ENCODE measurements around the gene GFY. TPM values are rescaled to one million over a fixed set of nuclear protein-coding genes. Genes with fewer than 3 reads are reported as not detected.
A peak's percentile ranks its signal among the peaks of the same experiment; 100 is the strongest.

GFY gene
- total and polyA plus RNA-seq, 9 of the 15 experiments (the other 6 are each of a cell fraction or from before 2014, with no cell fraction given), result 0.06 to 0.40 (median 0.19) TPM; not detected in 3

DNA sequence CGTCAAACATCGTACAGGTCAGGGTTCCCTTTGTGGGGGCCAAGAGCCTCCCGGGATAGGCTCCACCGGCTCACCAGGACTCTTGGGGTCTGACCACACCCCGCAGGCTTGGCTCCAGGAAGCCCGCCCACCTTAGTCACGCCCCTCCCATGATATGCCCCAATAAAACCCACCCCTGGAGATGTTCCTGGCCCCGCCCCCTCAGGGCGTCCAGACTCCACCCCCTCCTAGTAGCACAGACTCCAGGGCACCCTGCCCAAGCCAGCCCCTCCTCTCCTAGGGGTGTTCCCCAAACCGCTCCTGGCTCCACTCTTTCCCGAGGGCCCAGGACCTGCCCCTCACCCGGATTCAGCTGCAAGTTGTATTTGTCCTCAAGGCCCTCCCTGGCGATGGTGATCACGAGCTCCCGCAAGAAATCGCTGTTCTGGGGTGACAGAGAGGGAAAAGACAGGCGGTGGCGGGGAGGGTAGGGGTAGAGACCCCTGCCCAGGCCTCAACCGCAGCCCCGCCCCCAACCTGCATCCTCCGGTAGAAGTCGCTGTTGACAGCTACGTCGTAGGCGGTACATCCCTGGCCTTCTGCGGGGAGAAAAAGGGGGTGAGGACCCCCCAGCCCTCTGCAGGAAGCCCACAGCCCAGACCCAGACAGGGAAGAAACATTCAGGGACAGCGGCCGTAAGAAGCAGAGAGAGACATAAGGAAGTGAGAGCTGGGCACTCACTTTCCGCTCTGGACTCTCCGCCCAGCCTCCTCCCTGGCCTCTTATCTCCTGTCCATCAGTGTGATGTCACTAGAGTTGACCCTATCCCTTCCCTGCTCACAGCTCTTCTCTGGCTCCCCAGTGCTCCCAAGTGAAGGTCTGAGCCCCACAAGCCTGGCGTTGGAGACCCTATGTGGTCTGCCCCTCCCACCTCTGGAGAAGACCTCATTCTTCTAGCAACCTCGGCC lies 22.6 kb downstream of the GFY start:
- Histone ChIP-seq H3K36me3 (ENCODE audit: control insufficient read depth, insufficient read depth, low read length) (peaks cover 41% of the 10 kb centered on the region; the same call in 2 of the 3 replicates), H3K27me3 (ENCODE audit: control insufficient read depth in 2 of 2, insufficient read depth in 2 of 2, low read length in 2 of 2) (no peaks in the 10 kb centered on the region), H3K27ac (ENCODE audit: extremely low read depth, low read depth, low read length) (peak overlapping the region; percentile 9; the same call in 1 of the 3 replicates), H3K9me3 (replicated peaks; ENCODE audit: control insufficient read depth, insufficient read depth, low read depth, low read length) (no peaks in the 10 kb centered on the region), H3K4me3 (no peak overlapping the region), H2AFZ (ENCODE audit: low read depth, low read length) (no peak overlapping the region), H4K20me1 (replicated peaks; ENCODE audit: control insufficient read depth, insufficient read depth, low read length) (no peaks in the 10 kb centered on the region; the same call in 1 of the 2 replicates), H3K4me1 (replicated peaks in 1 of 2; ENCODE audit: control insufficient read depth in 2 of 2, insufficient read depth in 2 of 2, low read length in 2 of 2) (peaks cover 16 to 59% of the 10 kb centered on the region in 2 experiments; a peak in 4 of 5 replicates), H3K79me2 (ENCODE audit: control insufficient read depth, insufficient read depth, low read length) (peaks cover 34% of the 10 kb centered on the region), H3K9me1 (ENCODE audit: control insufficient read depth, insufficient read depth, low read length) (no peaks in the 10 kb centered on the region), H3K4me2 (ENCODE audit: insufficient read depth, low read length) (peak overlapping the region; percentile 39), H3K9ac (ENCODE audit: insufficient read depth in 1 of 2, low read depth in 2 of 2, low read length in 2 of 2) (peak overlapping the region in 1 of 2 experiments; percentile 65; a peak in 2 of 4 replicates)
- ChIA-PET POLR2A (interaction anchor here (0.6 to 1.2 kb wide), 6 partner anchors 9 to 169 kb away, joined by 3 to 4 read pairs (median 3); partner anchors contain the start of gene RPS11), CTCF (ENCODE audit: low intra/inter-chr PET ratio) (no interaction called here)
- no TSS peak for BruUV-seq (replicated peaks)
- ATAC-seq, result peak; percentile 19
- DNase-seq (ENCODE audit: extremely low read depth in 1 of 4, low spot score in 3 of 4), result peak; percentile 66 to 76 (median 72)
- intact Hi-C loops (cut with micrococcal nuclease) (loop anchor here (10.0 kb wide), 1 partner anchor 183 kb away; no protein-coding TSS in a partner anchor), in situ Hi-C loops (cut with MboI) (no loop called here)
- FAIRE-seq, result no peak
- 72% methylated on average over 24 of the region's 32 CpGs for WGBS (ENCODE audit: insufficient coverage, low coverage, missing lambda C conversion rate)
- TF ChIP-seq RBFOX2 (IDR thresholded peaks at IDR 0.05; ENCODE audit: low read depth, low read length), result peak; percentile 56
- peak; percentile 68 for TF ChIP-seq CREM (IDR thresholded peaks at IDR 0.05; ENCODE audit: low read depth)
- no peak for TF ChIP-seq BMI1 (IDR thresholded peaks at IDR 0.05; ENCODE audit: low read length)
- TF ChIP-seq ATF1 (CRISPR knock-in tag; IDR thresholded peaks at IDR 0.05), result no peak
- TF ChIP-seq ATF1 (tag; IDR thresholded peaks at IDR 0.05), result peak; percentile 65
- TF ChIP-seq, protein P1, sequence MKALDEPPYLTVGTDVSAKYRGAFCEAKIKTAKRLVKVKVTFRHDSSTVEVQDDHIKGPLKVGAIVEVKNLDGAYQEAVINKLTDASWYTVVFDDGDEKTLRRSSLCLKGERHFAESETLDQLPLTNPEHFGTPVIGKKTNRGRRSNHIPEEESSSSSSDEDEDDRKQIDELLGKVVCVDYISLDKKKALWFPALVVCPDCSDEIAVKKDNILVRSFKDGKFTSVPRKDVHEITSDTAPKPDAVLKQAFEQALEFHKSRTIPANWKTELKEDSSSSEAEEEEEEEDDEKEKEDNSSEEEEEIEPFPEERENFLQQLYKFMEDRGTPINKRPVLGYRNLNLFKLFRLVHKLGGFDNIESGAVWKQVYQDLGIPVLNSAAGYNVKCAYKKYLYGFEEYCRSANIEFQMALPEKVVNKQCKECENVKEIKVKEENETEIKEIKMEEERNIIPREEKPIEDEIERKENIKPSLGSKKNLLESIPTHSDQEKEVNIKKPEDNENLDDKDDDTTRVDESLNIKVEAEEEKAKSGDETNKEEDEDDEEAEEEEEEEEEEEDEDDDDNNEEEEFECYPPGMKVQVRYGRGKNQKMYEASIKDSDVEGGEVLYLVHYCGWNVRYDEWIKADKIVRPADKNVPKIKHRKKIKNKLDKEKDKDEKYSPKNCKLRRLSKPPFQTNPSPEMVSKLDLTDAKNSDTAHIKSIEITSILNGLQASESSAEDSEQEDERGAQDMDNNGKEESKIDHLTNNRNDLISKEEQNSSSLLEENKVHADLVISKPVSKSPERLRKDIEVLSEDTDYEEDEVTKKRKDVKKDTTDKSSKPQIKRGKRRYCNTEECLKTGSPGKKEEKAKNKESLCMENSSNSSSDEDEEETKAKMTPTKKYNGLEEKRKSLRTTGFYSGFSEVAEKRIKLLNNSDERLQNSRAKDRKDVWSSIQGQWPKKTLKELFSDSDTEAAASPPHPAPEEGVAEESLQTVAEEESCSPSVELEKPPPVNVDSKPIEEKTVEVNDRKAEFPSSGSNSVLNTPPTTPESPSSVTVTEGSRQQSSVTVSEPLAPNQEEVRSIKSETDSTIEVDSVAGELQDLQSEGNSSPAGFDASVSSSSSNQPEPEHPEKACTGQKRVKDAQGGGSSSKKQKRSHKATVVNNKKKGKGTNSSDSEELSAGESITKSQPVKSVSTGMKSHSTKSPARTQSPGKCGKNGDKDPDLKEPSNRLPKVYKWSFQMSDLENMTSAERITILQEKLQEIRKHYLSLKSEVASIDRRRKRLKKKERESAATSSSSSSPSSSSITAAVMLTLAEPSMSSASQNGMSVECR (CRISPR knock-in tag; IDR thresholded peaks at IDR 0.05), result no peak
- TF ChIP-seq, protein P2, sequence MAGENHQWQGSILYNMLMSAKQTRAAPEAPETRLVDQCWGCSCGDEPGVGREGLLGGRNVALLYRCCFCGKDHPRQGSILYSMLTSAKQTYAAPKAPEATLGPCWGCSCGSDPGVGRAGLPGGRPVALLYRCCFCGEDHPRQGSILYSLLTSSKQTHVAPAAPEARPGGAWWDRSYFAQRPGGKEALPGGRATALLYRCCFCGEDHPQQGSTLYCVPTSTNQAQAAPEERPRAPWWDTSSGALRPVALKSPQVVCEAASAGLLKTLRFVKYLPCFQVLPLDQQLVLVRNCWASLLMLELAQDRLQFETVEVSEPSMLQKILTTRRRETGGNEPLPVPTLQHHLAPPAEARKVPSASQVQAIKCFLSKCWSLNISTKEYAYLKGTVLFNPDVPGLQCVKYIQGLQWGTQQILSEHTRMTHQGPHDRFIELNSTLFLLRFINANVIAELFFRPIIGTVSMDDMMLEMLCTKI (IDR thresholded peaks at IDR 0.05; ENCODE audit: partially characterized antibody), result no peak
- TF ChIP-seq BRF1 (IDR thresholded peaks at IDR 0.05; ENCODE audit: borderline replicate concordance, extremely low read depth, insufficient read length), result no peak
- TF ChIP-seq ZNF668 (CRISPR knock-in tag; IDR thresholded peaks at IDR 0.05), result no peak
- no peak for TF ChIP-seq ZNF146 (CRISPR knock-in tag; IDR thresholded peaks at IDR 0.05; ENCODE audit: unreplicated experiment)
- TF ChIP-seq SAFB2 (IDR thresholded peaks at IDR 0.05; ENCODE audit: borderline replicate concordance, low read depth, low read length, severe bottlenecking), result no peak
- TF ChIP-seq POLR2G (IDR thresholded peaks at IDR 0.05; ENCODE audit: low read depth, low read length), result peak; percentile 45
- TF ChIP-seq, protein P3, sequence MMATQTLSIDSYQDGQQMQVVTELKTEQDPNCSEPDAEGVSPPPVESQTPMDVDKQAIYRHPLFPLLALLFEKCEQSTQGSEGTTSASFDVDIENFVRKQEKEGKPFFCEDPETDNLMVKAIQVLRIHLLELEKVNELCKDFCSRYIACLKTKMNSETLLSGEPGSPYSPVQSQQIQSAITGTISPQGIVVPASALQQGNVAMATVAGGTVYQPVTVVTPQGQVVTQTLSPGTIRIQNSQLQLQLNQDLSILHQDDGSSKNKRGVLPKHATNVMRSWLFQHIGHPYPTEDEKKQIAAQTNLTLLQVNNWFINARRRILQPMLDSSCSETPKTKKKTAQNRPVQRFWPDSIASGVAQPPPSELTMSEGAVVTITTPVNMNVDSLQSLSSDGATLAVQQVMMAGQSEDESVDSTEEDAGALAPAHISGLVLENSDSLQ (IDR thresholded peaks at IDR 0.05), result peak; percentile 79
